ENCODE data around the gene INHA. TPM values are rescaled to one million over a fixed set of nuclear protein-coding genes. Genes with fewer than 3 reads are reported as not detected.

INHA gene
- total RNA-seq, 1 donor from 2014 or later = 0.17 TPM

DNA sequence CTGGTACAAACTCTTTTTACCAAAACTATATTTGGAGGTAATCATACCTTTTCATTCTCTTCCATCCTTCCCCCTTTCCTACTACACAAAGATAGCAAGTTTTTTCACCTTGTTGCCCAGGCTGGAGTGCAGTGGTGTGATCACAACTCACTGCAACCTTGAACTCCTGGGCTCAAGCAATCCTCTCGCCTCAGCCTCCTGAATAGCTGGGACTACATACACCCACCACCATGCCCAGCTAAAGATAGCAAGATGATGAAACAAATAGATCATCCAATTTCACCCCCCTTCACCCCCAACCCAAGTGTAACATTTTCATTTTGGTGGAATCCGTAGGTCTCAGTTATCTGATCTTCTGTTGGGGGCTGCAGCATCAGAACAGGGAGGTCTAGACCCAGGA, 21.0 kb downstream of the INHA start:
- H3K4me3 ChIP-seq (ENCODE audit: low read depth, low read length) = no peak overlapping the region
- TF ChIP-seq, protein P1, sequence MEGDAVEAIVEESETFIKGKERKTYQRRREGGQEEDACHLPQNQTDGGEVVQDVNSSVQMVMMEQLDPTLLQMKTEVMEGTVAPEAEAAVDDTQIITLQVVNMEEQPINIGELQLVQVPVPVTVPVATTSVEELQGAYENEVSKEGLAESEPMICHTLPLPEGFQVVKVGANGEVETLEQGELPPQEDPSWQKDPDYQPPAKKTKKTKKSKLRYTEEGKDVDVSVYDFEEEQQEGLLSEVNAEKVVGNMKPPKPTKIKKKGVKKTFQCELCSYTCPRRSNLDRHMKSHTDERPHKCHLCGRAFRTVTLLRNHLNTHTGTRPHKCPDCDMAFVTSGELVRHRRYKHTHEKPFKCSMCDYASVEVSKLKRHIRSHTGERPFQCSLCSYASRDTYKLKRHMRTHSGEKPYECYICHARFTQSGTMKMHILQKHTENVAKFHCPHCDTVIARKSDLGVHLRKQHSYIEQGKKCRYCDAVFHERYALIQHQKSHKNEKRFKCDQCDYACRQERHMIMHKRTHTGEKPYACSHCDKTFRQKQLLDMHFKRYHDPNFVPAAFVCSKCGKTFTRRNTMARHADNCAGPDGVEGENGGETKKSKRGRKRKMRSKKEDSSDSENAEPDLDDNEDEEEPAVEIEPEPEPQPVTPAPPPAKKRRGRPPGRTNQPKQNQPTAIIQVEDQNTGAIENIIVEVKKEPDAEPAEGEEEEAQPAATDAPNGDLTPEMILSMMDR (conservative IDR thresholded peaks at IDR 0.05; ENCODE audit: low read depth, low read length) = no peak
- DNase-seq (ENCODE audit: low read depth) = no peak

DNA sequence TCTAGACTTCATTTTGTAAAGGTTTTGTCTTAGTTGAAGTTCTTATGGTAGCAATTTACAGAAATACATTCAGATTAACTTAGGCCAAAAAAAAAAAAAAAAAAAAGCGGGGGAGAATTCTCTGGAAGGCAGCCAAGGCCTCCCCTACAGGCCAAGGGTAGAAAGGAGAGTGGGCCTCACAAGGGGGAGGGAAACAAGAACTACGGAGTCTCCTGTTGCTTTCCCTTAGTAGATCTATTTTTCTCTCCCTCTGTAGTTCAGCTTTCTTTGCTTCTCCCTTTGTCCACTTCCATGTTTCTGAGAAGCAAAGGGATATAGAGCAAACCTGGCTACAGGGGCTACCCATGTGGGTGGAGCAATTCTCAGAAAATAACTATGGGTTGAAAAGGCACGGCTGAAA, 23.1 kb downstream of the INHA start:
- TF ChIP-seq, protein P1 (conservative IDR thresholded peaks at IDR 0.05; ENCODE audit: low read depth, low read length) = no peak
- DNase-seq (ENCODE audit: low read depth) = no peak
- no peak overlapping the region for H3K4me3 ChIP-seq (ENCODE audit: low read depth, low read length)

DNA sequence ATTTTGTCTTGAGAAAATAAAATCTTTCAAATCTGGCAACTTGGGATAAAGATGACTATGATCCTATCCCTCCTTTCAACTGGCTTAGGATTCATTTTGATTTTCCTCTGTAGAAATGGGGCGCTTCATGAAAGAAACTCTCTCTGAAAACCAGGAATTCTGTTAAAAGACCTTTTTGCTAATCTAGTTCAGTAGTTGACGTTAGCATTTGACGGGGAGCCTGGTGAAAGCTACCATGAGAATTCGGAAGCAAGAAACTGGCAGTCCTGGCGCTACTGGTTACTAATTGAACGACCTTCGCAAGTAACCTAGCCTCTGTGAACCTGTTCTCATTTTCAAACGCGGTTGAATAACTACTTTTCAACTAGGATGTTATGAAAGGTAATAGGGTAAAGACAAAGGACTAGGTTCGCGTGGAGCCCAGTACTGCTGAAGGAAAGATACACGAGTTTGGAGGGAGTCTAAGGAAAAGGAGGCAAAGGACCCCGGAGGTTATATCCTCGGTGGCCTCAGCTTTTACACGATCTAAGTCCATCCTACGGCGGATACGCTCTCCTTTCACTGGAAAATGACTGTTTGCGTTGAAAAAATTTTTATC, 24.9 kb downstream of the INHA start:
- peak overlapping the region; percentile 64 for H3K4me3 ChIP-seq (ENCODE audit: low read depth, low read length)
- peak; percentile 27 for DNase-seq (ENCODE audit: low read depth)
- TF ChIP-seq, protein P1 (conservative IDR thresholded peaks at IDR 0.05; ENCODE audit: low read depth, low read length) = no peak

DNA sequence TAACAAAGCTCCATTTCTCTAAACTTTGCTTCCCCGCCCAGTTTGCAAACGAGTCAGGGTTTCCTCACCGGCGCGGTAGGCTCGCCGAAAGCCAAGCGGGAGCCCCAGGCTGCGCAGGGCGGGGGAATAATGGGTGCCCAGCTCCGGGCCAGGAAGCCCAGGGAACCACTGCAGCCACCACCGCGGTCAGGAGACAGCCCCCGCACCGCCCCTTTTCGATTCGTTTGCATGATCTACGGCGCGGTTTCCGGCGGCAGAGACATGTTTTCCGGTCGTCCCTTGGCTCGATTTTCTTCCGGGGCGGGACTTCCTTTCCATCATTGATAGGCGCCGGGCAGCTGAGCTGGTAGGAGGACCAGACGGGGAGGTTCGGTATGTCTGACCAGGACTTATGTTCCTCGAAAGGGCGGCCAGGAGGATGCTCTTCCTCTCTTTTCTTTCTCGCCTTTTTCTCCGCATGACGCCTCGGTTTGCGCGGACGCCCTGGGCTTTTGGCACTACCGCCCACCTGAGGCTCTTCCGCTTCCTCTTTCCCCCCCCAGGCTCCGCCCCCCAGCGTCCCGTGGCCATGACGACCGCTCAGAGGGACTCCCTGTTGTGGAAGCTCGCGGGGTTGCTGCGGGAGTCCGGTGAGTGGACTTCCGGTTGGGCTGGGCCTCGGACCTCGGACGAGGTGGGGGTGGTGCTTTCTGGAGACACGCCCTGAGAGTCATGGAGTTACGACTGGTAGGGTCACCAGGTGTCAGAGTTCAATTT, 25.6 kb downstream of the INHA start, which contains the start of gene STK11IP:
STK11IP (plus strand) TSS at position 306 of the 756 bp plus-strand sequence; CDS start at position 569, 263 bp downstream.
- H3K4me3 ChIP-seq (ENCODE audit: low read depth, low read length) = peak within 1 kb of the TSS; percentile 64
- TF ChIP-seq, protein P1 (conservative IDR thresholded peaks at IDR 0.05; ENCODE audit: low read depth, low read length) = no peak
- peak; percentile 75 for DNase-seq (ENCODE audit: low read depth)

DNA sequence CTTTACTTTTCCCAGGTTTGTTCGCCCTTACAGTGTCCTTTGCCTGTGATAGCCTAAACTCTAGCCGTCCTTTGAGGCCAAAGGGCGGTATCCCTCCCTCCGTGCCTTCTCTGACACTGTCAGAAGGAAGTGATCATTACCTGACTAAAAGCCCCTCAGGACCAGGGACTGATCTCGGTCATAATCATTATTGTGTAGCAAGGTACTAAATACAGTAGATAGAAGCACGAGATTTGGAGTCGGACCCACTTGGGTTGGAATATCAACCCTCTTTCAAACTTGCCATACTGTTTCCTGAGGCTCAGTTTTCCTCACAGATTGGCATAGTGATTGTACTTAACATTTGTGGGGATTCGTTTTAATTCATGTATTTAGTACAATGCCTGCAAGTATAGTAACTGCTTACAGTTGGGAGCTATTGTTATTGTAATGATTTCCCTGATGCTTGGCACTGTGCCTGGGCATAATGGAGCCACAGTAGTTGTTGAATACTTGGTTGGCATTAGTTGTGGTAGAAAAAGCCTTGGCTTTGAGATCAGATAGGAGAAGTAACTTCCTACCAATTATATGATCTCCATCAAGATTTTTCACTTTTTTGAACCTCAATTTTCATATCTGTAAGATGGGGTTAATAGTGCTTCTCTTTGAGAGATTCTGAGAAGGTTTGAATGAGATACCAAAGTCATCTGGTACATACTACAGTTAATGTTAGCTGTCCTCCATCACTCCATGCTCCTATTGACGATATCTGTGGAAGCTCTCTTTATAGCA, 26.4 kb downstream of the INHA start:
- H3K4me3 ChIP-seq (ENCODE audit: low read depth, low read length) = peak overlapping the region; percentile 64
- no peak for DNase-seq (ENCODE audit: low read depth)
- TF ChIP-seq, protein P1 (conservative IDR thresholded peaks at IDR 0.05; ENCODE audit: low read depth, low read length) = no peak

DNA sequence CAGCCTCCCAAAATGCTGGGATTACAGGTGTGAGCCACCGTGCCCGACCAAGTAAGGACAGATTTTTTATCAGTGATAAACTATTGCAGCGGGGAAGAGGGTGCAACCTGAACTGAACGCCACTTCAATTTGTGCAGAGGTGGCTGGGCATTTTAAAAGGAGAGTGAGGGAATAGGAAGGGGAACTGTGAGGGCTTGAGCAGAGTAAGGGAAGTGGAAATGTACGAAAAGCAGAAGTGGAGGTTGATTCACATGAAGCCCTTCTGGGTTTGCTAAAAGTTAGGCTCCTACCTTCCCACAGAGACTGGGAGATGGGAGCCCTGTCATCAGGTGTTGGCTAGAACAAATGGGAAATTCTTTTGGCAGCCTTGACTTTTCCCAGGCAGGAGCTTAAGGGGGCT, 31.7 kb downstream of the INHA start:
- no peak for DNase-seq (ENCODE audit: low read depth)
- H3K4me3 ChIP-seq (ENCODE audit: low read depth, low read length) = no peak overlapping the region
- TF ChIP-seq, protein P1 (conservative IDR thresholded peaks at IDR 0.05; ENCODE audit: low read depth, low read length) = no peak

Data from epithelial cell of proximal tubule (primary cell).